Left cardiac atrium (tissue), 4 donors: ENCODE results near the gene ZBED1. TPM values are rescaled to one million over a fixed set of nuclear protein-coding genes. Genes with fewer than 3 reads are reported as not detected.
"Not testable (repeated sequence)": the region's sequence is repeated elsewhere in the genome, so short reads cannot be mapped to it uniquely, and the experiment has no call there.

ENCODE experiments used
- ATAC-seq, 2 donors: fragments of 200-7000 bp; cut with Tn5 transposase; one replicate each; pipeline ENCODE4 v1.9.1; 2020; ENCODE audit warnings: mild to moderate bottlenecking in 2 of 2, moderate library complexity in 2 of 2
- DNase-seq: peaks from one replicate; pipeline ENCODE4 v3.0.0-alpha.2; 2020
- intact Hi-C, 2 donors: fragments of 100-400 bp; cut with DNase I; formaldehyde crosslinking; loops; one replicate each; pipeline versions ENCODE4 v1.14.1 to v1.15.1; 2022 to 2023
- total RNA-seq, 2 donors: library from RNA; stranded (reverse); fragmentation: NEBNext Ultra II Directional; extraction: Animal tissue kit (Norgen Biotek cat#: 25700); gene quantifications; one replicate each; pipeline ENCODE4 v1.2.1, GENCODE V29; 2021
- donor health status: DM: no; HTN: yes; CAD: no.
- donor health status: DM: no; HTN: yes; CAD: no; lungs with severe emphysema.
- donor health status: DM: yes; HTN: yes; CAD: no.
- donor health status: Dilated cardiomyopathy.

ZBED1 gene
- total RNA-seq, 2 donors from 2014 or later, result 37.7 to 45.0 TPM

GRCh38 chrX:2521092-2521926 lies 20.5 kb upstream of the ZBED1 start:
- ATAC-seq (peak; percentile 27 to 79), DNase-seq (no peak)
- intact Hi-C loops, result no loop called here

GRCh38 chrX:2520539-2520938 lies 19.8 kb upstream of the ZBED1 start:
- ATAC-seq (no peak), DNase-seq (no peak)
- intact Hi-C loops, result no loop called here

- intact Hi-C loops, DNase-seq, ATAC-seq: not testable (repeated sequence)
These were observed 18.9 kb upstream of the ZBED1 start for GRCh38 chrX:2519638-2520037.

GRCh38 chrX:2517055-2517454 lies 16.3 kb upstream of the ZBED1 start:
- intact Hi-C loops, result no loop called here
- DNase-seq, result no peak
- no peak for ATAC-seq

- ATAC-seq, result no peak
- DNase-seq, result no peak
- intact Hi-C loops, result no loop called here
These were observed 15.8 kb upstream of the ZBED1 start for GRCh38 chrX:2516623-2517022.

GRCh38 chrX:2514131-2514530 lies 13.4 kb upstream of the ZBED1 start:
- intact Hi-C loops, result no loop called here
- DNase-seq (no peak), ATAC-seq (no peak)

GRCh38 chrX:2513121-2513664 lies 12.4 kb upstream of the ZBED1 start:
- DNase-seq (no peak), ATAC-seq (no peak)
- intact Hi-C loops, result no loop called here

GRCh38 chrX:2512501-2512900 lies 11.7 kb upstream of the ZBED1 start:
- ATAC-seq, result no peak
- DNase-seq, result no peak
- intact Hi-C loops, result no loop called here

GRCh38 chrX:2511326-2511725 lies 10.6 kb upstream of the ZBED1 start:
- no peak for DNase-seq
- intact Hi-C loops, result no loop called here
- no peak for ATAC-seq

GRCh38 chrX:2508648-2509335 lies 8.0 kb upstream of the ZBED1 start:
- DNase-seq (no peak), ATAC-seq (no peak)
- intact Hi-C loops, result loop anchor here in 1 of 2 donors (10.0 kb wide), 1 partner anchor 86 kb away; no protein-coding TSS in a partner anchor

GRCh38 chrX:2507904-2508627 lies 7.3 kb upstream of the ZBED1 start:
- intact Hi-C loops, result loop anchor here in 1 of 2 donors (10.0 kb wide), 1 partner anchor 87 kb away; no protein-coding TSS in a partner anchor
- DNase-seq (no peak), ATAC-seq (no peak)

GRCh38 chrX:2507196-2507595 lies 6.4 kb upstream of the ZBED1 start:
- intact Hi-C loops, result loop anchor here in 1 of 2 donors (10.0 kb wide), 1 partner anchor 88 kb away; no protein-coding TSS in a partner anchor
- DNase-seq (no peak), ATAC-seq (no peak)

- intact Hi-C loops, result loop anchor here in 1 of 2 donors (10.0 kb wide), 1 partner anchor 89 kb away; no protein-coding TSS in a partner anchor
- not testable (repeated sequence) for DNase-seq, ATAC-seq
These were observed 4.6 kb upstream of the ZBED1 start for GRCh38 chrX:2505341-2505740.

- ATAC-seq, result no peak
- intact Hi-C loops, result loop anchor here in 1 of 2 donors (10.0 kb wide), 1 partner anchor 90 kb away; no protein-coding TSS in a partner anchor
- no peak for DNase-seq
These were observed 4.0 kb upstream of the ZBED1 start for GRCh38 chrX:2504706-2505332.

- intact Hi-C loops, result loop anchor here in 1 of 2 donors (10.0 kb wide), 1 partner anchor 91 kb away; no protein-coding TSS in a partner anchor
- ATAC-seq, result no peak
- no peak for DNase-seq
These were observed 3.1 kb upstream of the ZBED1 start for GRCh38 chrX:2503591-2504500.

GRCh38 chrX:2502668-2503519 lies 2.1 kb upstream of the ZBED1 start:
- DNase-seq, result no peak
- intact Hi-C loops, result loop anchor here in 1 of 2 donors (10.0 kb wide), 1 partner anchor 92 kb away; no protein-coding TSS in a partner anchor

More at GRCh38 chrX:2502668-2503519, 2.1 kb upstream of the ZBED1 start:
- no peak for ATAC-seq
